HG03097 (cell line): Measurements from ENCODE around the gene KRTAP10-2.
"Not testable (repeated sequence)": the region's sequence is repeated elsewhere in the genome, so short reads cannot be mapped to it uniquely, and the experiment has no call there.

Source experiments
- ATAC-seq: cut with Tn5 transposase; IDR thresholded peaks from one replicate; pipeline ENCODE4 v1.9.1; 2021; ENCODE audit not compliant: unreplicated experiment, low FRiP score

KRTAP10-2 gene

DNA sequence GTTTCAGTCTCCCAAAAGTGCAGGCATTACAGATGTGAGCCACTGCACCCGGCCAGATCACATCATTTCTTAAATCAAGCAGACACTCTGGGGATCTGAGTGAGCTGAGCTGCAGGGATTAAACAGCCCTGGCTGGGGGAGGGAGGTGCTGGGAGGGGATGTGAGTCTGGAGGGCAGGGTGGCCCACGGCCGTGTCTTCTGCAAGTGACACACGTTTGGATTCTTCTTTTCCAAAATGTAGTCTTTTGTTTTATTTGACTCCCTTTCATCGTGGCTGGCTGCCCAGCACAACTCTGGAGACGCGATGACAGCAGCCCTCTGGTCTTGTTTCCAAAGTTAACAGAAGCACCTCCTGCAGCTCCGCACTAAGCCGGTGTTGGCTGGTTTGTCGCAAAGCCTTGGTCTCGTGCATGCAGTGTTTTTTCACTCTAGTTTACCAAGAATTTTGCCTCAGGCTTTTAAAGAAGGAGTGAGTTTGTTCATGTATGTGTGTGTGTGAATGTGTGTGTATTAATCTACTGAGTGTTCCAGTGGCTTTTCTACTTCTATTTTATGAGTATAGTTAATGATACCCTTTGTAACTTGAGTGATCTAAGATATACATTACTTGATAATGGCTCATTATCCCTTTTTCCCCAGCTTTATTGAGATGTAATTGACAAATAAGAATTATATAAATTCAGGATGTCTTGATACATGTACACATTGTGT is 31.9 kb upstream of the KRTAP10-2 start:
- ATAC-seq, result no peak

GRCh38 chr21:44582055-44582454 is 30.8 kb upstream of the KRTAP10-2 start:
- no peak for ATAC-seq

- ATAC-seq, result no peak
Measured at GRCh38 chr21:44581158-44581557, 29.9 kb upstream of the KRTAP10-2 start.

DNA sequence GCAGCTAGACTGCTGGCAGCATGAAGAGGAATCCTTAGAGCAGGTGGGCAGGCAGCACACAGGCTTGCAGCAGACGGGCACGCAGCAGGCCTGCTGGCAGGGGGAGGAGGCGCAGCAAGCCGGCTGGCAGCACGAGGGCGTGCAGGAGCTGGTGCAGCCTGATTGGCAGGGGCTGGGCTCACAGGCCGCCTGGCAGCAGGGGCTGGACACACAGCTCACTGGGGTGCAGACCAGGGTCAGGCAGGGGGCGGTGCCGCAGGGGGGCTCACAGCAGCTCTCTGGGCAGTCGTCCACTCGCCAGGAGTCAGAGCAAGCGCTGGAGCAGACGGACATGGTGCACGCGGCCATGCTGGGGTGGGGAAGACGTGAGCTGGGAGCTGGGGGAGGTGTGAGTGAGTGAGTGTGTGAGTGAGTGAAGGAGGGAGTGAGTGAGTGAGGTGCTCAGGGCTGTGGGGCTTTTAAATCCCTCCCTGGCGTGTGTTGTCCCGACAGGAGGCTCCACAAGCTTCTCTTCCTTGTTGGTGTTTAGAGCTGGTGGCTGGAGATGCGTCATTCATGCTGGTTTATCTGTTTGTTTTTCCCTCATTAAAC is 29.0 kb upstream of the KRTAP10-2 start, which contains the start of gene KRTAP10-5:
TSS of gene KRTAP10-5 (minus strand) at position 374 of the 591 bp plus-strand sequence. CDS start at position 348, 26 bp downstream.
- not testable (repeated sequence) for ATAC-seq

- no peak for ATAC-seq
Measured at GRCh38 chr21:44579833-44580144, 28.5 kb upstream of the KRTAP10-2 start.

DNA sequence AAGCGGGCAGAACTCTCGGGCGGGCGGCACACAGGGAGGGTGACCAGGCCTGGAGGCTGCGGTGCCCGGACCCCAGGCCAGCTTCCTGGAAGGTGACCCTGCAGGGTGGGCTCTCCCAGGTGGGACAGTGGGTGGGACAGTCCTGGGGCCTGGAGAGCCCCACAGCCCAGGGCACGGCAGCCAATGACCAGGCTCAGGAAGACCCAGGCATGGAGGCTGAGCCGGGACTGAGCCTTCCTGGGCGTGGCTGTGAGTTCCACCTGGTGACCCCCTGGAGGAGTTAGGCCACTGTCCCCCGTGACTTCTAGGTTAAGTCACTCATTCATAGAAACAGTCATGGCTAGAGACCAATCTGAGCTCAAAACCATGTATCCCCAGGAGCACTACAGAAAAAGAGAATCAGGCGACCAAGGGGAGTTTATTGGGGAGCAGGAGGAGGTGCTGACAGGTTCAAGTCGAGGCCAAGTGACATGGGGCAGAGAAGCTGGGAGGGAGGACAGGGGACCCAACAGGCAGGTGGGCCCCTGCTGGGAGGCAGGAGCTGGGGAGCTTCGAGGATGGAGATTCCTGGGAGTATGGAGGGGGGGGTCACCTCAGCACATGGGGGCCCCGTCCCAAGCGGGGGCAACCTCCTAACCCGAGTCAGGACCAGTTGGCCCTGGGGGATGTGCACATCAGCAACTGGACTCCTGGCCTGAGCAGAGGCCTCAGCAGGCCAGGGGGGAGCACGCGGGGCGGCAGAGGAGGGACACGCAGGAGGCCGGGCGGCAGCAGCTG is 27.9 kb upstream of the KRTAP10-2 start:
- ATAC-seq, result no peak

DNA sequence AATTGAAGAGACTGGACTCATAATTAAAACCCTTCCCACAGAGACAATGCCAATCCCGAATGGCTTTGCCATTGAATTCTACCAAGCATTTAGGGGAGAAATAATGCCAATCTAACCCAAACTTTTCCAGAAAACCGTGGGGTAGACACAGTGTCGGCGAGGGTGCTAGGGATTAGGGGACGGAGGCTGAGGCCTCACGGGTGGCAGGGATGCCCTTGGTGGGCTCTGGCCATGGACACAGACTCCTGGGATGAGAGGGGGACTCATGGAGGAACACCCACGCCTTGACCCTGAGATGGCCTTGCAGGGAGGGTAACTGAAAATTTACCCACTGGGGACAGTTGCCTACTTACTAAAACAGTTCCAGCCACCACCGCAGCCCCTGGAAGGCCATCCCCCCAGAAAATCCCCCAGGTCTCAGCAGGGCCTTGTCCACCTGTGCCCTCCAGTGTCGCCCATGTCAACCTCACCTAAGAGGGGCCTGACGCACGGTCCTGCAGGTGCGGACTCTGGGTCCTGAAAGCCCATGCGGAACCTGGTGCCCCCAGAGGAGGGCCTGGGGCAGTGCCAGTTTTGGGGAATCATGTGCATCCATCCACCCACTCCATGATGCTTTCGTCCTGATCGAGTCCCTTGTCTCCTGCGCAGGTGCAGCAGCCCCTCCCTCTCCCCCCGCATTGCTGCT is 27.2 kb upstream of the KRTAP10-2 start:
- no peak for ATAC-seq

- no peak for ATAC-seq
Measured at GRCh38 chr21:44576025-44576420, 24.7 kb upstream of the KRTAP10-2 start.

DNA sequence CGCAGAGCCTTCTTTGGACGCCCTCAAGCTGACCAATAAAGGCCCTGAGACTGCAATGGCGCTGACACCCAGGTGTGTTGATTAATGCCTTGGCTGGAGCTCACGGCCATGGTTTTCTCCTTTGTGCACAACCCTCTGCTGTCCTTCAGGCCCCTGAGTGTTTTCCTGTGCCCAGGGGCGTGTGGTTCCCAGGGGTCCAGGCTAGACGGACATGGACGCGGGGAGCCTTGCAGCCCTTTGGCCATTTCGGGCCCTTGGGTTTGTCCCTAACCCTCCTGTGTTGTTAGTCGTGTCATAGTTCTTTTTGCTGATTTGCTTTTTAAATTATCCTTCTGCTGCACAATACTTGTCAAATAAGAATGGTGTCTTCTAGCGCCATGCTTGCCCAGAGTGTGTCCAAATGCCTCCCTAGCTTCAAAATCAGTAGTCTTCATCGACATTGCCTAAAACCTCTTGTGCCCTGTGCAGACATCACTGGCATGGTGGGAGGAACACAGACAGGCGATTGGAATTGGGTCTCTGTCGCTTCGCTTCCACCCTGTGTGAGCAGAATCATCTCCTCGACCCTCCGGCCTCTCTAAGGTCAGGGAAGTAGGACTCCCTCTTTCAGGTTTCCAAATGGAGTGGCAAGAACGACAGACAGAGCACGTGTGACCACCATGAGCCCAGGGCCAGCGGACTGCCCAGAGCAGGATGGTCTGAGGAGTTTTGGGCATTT is 24.2 kb upstream of the KRTAP10-2 start:
- ATAC-seq, result no peak

DNA sequence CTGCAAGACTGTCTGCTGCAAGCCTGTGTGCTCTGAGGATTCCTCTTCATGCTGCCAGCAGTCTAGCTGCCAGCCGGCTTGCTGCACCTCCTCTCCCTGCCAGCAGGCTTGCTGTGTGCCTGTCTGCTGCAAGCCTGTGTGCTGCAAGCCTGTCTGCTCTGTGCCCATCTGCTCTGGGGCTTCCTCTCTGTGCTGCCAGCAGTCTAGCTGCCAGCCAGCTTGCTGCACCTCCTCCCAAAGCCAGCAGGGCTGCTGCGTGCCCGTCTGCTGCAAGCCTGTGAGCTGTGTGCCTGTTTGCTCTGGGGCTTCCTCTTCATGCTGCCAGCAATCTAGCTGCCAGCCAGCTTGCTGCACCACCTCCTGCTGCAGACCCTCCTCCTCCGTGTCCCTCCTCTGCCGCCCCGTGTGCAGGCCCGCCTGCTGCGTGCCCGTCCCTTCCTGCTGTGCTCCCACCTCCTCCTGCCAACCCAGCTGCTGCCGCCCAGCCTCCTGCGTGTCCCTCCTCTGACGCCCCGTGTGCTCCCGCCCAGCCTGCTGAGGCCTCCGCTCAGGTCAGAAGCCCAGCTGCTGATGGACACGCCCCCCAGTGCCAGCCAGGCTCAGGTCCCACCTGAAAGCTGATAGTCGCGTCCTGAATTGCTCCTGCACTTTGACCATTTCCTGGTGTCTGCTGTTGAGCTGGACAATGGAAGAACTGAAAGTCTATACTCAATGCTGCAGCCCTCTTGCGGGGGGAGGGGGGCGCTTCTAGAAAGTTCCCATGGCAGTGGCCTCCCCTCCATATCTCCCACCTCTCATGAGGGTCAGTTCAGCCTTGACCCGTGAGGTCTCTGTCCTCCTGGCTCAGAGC is 23.4 kb upstream of the KRTAP10-2 start:
- ATAC-seq, result no peak

DNA sequence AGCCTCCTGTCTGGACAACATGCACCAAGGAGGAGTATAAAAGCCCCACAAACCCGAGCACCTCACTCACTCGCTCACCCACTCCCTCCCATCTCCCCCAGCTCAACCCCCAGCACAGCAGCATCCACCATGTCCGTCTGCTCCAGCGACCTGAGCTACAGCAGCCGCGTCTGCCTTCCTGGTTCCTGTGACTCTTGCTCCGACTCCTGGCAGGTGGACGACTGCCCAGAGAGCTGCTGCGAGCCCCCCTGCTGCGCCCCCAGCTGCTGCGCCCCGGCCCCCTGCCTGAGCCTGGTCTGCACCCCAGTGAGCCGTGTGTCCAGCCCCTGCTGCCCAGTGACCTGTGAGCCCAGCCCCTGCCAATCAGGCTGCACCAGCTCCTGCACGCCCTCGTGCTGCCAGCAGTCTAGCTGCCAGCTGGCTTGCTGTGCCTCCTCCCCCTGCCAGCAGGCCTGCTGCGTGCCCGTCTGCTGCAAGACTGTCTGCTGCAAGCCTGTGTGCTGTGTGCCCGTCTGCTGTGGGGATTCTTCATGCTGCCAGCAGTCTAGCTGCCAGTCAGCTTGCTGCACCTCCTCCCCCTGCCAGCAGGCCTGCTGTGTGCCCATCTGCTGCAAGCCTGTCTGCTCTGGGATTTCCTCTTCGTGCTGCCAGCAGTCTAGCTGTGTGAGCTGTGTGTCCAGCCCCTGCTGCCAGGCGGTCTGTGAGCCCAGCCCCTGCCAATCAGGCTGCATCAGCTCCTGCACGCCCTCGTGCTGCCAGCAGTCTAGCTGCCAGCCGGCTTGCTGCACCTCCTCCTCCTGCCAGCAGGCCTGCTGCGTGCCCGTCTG is 22.5 kb upstream of the KRTAP10-2 start, which contains the start of gene KRTAP10-4:
TSS of gene KRTAP10-4 (plus strand) at position 100 of the 827 bp plus-strand sequence. CDS start at position 130, 30 bp downstream.
- not testable (repeated sequence) for ATAC-seq

DNA sequence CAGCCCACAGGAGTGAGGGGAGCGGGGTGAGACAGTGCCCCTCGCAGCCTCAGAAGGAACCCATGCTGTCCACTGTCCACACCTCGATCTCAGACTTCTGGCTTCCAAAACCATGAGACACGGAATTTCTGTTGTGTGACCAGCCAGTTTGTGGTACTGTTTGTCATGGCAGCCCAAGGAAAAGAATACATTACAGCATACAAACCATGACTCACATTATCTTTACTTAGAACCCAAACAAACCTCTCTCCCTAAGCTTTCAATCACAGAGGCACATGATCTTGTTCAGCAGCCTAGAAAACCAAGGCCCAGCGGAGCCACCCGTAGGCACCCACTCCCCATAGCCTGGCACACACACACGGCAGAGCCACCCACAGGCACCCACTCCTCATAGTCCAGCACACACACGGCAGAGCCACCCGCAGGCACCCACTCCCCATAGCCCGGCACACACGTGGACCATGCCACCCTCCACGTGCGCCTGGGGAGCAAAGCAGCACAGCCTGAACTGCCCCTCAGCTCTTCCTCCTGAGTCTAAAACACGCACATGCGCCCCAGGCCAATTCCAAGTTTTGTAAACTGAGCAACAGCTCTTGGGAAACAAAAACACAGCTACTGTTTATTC is 21.8 kb upstream of the KRTAP10-2 start:
- ATAC-seq, result no peak

DNA sequence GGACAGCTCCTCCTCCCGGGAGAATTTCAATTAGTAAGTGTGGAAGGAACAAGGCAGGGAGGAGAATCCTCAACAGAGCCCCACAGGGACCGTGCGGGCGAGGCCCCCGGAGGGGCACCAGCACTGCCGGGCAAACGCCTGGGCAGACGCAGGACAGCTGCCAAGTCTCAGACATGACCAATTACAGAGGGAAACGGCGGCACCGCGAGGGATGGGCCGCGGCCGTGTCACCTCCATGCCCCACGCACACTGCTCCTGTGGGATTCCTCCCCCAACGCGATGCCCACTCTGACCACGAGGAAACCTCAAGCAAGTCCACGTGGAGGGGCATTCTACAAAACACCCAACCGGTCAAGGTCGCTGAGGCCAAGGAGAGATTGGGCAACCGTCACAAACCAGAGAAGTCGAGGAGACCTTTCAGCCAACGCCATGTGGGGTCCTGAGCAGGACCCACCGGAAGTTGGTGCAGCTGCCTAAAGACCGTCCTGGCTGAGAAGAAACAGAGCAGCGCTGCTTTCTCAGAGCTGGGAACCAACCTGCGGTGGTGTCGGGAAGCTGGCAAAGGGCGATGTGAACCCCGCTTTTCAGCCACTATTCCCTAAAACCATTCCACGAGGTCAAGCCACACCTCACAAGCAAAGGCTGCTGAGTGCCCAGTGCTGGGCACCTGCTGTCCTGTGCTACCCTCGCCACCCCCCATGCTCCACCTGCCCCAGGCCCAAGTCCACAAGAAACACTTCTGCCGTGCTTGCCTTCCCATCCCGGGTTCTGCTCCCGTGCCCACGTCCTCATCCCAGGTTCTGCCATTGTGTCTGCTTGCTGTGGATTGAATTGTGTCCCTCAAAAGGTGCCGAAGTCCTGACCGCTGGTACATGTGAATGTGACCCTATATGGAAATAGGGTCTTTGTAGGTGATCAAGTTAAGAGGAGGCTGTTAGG is 20.8 kb upstream of the KRTAP10-2 start:
- ATAC-seq, result no peak

GRCh38 chr21:44571296-44571695 is 20.0 kb upstream of the KRTAP10-2 start:
- ATAC-seq, result no peak

DNA sequence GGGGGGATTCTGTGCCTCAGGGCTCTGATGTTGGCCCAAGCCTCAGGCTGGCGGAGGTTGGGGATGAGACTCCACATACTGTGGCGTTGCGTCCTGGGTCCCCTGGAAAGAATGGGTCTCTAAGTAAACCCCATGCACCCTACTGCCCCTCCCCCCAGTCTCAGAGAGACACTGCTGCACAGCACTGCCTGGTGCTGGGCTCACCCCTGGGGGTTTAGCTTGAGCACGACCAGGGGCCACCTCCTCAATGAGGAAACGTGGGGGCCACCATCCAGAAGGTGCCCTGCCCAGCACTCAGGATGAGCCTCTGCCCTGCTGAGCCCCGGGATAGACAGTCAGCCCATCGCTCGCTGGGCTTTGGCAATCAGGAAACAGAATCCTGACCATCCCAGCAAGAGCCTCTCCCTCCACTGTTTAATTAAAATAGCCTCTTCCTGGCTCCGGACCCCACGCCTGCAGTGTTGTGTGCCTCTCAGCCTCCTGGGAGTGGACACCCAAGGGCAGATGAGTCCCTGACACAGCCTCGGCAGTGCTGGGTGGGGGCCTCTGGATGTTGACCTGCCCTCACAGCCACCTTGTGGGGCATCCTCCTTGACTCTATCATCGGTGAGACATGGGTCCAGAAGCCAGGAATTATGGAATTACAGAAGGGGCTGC is 18.7 kb upstream of the KRTAP10-2 start:
- no peak for ATAC-seq

GRCh38 chr21:44568667-44569556 is 17.6 kb upstream of the KRTAP10-2 start:
- no peak for ATAC-seq
